ENCODE data around the gene TBC1D1.

Gene TBC1D1

DNA sequence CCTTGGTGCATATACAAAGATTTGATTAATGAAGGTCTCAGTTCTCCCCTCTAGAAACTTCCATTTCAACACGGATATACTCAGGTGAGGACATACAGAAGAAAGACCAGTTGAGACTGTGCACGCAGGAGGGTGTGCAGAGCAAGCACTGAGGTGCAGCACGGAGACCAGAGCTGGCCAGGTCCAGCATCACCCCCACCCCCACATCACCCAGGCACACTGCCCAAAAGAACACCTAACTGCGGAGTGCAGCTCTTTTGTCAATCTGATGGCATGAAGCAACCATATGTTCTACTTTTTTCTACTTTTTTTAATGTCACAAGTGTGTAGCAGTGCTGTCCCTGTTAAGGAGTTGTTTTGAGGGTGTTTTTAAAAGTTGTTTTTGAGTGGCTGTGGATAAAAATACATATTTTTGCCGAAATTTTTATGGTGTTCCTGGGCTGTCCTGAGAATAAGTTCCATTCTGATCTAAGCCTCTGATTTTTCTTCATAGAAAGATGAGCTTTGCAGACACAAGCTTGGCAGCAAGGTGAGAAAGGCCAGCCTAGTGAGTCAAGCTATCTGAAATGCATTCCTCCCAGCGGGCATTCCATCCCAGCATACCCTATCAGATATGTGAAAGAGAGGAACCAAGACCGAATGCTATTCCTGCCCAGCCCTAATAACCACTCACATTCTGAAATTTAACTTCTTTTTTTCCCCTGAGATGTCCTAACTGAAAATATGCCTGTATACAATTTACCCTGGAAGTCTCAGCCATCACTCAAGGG lies 243.0 kb downstream of the TBC1D1 start:
- no peak for DNase-seq

GRCh38 chr4:38135201-38135600 lies 244.3 kb downstream of the TBC1D1 start:
- DNase-seq: no peak

- DNase-seq: no peak
These were observed 245.7 kb downstream of the TBC1D1 start for GRCh38 chr4:38136604-38137003.

GRCh38 chr4:38137080-38137479 lies 246.2 kb downstream of the TBC1D1 start:
- DNase-seq: no peak

DNA sequence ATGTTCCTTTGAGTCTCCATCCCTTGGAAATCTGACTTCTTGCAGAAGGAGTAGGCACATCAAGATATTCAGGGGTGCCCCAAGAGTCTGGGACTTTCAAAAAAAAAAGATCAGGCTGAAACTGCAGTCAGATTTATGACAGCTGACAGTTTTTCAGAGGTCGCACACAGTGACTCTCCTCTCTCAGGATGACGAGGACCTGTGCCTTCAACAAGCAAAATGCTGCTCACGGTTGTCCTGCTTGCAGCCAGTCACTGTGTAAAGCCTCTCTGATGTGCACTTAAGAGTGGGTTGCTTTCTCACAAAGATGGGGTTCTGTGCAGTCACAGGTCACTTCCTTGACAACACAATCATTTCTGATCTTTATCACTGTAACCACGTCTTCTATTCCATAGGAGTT lies 247.5 kb downstream of the TBC1D1 start:
- no peak for DNase-seq

DNA sequence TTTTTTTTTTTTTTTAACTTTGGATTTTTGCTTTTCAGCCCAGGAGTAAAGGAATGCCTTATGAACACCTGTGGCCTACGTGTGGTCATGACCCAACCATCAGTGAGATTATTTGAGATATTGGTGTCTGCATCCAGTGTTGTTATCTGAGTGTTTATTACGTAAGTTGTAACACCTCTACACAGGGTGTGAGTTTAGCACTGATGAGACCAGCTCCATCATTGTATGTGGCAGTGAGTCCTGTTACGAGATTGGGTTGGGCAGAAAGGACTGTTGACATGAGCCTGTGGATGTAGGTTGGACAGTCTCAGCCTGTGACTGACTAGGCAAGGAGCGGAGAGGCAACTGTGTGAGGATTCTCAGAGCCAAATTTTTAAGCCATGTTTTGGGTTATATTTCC lies 248.3 kb downstream of the TBC1D1 start:
- no peak for DNase-seq

DNA sequence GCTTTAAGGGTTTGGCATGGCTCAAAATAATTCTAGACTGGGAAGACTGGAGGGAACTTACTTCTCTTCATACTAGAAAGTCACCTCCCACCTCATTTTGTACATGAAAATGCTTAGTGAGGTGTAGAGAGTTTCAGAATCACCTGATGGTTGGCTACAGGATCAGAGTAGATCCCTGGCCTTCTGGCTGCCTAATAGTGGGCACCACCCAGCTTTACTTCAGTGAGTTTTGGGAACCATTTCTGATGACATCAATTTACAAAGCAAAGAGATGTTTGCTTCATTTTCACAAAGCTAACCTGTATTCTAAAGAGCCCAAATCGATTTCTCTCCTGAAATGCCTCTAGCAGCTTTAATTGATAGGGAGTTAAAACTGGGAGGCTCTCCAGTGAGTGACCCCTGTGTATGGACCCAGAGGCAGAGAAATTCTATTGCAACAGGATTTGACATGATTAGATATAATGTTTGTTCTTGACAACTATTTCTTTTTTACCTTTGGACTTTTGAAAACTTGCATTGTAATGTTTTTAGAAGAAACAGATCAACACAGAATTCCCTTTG lies 249.8 kb downstream of the TBC1D1 start:
- DNase-seq: no peak

GRCh38 chr4:38141808-38142500 lies 251.1 kb downstream of the TBC1D1 start:
- no peak for DNase-seq

DNA sequence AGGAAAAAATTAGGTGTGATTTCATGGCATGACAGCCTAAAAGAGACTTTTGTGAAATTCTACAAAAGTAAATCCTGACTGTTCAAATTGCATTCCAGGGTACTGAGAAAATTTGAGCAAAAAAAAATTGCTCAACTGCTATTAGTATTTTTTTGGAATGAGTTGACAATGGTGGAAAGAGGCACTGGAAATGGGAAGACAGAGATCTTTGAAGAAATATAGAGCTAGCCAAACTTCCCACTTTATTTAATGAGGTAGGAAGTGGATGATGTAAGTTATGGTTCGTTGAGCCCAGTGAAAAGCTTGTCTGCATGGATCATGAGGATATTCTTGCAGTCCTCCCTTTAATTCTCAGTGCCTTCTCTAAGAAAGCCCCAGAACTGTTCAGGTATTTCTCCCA lies 253.1 kb downstream of the TBC1D1 start:
- no peak for DNase-seq

- DNase-seq: no peak
These were observed 254.3 kb downstream of the TBC1D1 start for GRCh38 chr4:38145033-38145678.

DNA sequence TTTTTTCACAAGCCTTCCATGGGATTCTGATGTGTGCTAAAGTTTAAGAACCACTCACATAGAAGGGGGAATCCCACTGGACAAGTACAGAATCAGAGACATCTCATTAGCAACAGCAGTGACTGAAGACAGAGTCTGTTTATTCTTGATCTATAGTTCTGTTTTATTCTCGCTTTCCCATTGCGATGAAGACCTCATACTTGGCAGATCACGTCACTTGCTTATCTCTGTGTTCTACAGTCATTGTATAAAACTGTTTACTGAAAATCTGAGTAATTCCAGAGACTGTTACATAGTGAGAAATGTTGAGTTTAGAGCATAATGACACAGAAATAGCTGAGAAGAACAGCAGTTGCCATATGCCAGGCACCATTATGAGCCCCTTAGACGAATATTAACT lies 254.9 kb downstream of the TBC1D1 start:
- no peak for DNase-seq

DNA sequence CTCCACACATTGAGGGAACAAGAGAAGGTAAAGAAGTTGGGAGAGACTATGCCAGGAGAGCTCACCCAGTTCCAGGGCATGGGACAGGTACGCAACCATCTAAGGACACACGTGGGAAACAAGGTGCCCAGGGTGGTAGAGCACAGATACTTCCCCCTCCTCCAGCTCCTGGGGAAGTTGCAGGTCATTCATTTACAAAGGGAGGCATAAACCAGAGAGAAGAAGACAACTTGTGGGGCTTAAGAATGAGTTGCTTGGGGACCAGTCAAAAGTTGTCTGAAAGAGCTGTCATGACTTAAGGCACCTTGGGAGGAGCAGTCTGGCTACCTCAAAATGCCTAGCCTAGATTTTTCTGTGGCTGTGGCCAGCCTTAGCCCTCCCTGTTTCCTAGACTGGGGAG lies 255.5 kb downstream of the TBC1D1 start:
- DNase-seq: no peak

GRCh38 chr4:38149472-38149996 lies 258.6 kb downstream of the TBC1D1 start:
- no peak for DNase-seq

DNA sequence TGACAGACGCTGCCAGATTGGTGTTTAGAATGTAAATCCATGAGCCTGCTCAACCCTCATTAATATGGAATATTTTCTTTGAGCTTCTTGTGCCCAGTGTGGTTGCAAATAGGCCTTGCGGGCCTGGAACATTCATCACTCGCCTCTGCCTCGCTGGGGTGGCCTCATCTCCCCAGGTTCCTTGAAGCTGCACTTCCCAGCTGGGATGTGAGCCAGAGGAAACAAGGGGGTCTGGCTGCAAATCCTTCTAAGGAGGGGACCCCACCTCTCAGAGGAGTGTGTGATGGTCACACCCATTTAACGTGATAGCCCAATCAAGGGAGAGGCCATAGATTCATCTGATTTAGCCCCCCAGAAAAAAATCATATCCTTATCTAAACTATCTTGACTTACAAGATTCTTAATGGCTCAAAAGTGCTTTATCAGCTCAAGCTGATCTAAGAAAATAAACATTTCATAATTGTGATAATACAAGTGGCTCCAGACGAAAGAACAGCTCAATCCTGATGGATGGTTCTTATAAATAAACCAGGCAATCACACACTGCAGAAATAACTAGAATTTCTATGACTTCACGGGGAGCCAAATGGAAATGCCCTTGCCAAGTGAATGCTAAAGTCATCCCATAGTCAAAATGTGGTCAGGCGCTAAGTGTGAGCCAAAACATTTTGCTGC lies 259.2 kb downstream of the TBC1D1 start:
- DNase-seq: no peak

GRCh38 chr4:38150766-38151165 lies 259.9 kb downstream of the TBC1D1 start:
- no peak for DNase-seq

GRCh38 chr4:38151873-38152272 lies 261.0 kb downstream of the TBC1D1 start:
- no peak for DNase-seq

- no peak for DNase-seq
These were observed 261.4 kb downstream of the TBC1D1 start for GRCh38 chr4:38152305-38152704.

DNA sequence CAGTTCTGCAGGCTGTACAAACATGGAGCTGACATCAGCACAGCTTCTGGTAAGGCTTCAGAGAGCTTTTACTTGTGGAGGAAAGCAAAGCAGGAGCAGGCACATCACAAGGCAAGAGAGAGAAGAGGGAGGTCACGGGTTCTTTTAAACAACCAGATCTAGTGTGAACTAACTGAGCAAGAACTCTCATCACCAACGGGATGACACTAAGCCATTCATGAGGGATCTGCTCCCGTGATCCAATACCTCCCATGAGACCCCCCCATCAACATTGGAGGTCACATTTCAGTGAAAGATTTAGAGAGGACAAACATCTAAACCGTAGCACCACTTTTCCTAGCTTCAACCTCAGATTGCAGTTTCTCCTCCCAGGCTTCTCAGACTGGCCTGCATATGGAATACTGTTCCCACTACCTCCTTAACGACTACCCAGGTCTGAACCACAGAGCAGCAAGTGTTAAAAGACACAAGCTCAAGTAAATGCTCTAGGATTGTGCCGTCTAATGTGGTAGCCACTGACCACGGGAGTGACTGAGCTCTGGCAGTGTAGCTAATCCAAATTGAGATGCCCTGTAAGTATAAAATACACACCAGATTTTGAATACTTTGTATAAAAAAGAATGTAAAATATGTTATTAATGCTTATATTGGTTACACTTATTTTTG lies 262.0 kb downstream of the TBC1D1 start:
- DNase-seq: no peak

GRCh38 chr4:38153387-38153760 lies 262.5 kb downstream of the TBC1D1 start:
- no peak for DNase-seq

DNA sequence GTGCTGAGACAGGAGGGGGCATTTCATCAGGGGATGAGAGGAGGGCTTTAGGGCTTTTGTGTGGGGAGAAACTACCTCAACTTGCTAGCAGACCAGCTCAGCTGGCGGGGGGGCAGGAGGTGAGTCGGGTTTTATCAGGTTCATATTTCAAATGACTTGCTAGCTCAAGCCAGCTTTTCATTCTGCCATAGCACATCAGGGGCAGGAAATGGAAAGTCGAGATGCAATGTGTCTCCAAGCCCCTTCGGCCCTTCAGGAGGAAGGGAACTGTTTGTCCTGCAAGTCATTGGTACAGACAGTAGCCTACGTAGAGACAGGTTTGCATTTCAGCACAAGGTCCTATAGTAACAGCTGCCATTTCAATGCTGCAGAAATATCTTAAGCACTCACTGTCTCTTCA lies 263.4 kb downstream of the TBC1D1 start:
- no peak for DNase-seq

- no peak for DNase-seq
These were observed 264.1 kb downstream of the TBC1D1 start for GRCh38 chr4:38154681-38155588.

Data from stimulated activated naive CD4-positive, alpha-beta T cell treated with Interleukin-2 at 50 U/mL for 16 hours (primary cell).